ENCODE data around the gene TECR.

DNA sequence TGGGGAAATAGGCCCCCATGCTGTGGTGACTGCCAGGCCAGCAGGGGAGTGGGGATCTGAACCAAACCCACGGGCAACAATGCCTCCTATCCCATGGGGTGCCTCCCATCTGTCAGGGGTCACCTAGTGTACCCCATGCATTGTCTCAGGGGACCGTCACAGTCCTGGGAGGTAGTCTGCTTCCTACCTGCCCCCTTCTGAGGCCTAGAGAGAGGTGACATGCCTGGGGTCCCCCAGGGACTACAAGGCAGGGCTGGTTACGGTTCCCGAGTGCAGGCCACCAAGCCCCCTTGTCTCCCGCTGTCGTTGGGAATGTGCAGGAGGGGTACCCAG, 31.3 kb downstream of the TECR start:
- TF ChIP-seq ZNF350 (CRISPR knock-in tag; IDR thresholded peaks at IDR 0.05; ENCODE audit: borderline replicate concordance, low read depth) (no peak), KDM1A (CRISPR knock-in tag; IDR thresholded peaks at IDR 0.05) (no peak), SOX6 (IDR thresholded peaks at IDR 0.05) (no peak), SOX6 (CRISPR knock-in tag; IDR thresholded peaks at IDR 0.05) (no peak), REPIN1 (CRISPR knock-in tag; IDR thresholded peaks at IDR 0.05; ENCODE audit: borderline replicate concordance, low read depth) (no peak), ZNF441 (CRISPR knock-in tag; IDR thresholded peaks at IDR 0.05; ENCODE audit: borderline replicate concordance) (no peak), NPAS2 (CRISPR knock-in tag; IDR thresholded peaks at IDR 0.05; ENCODE audit: borderline replicate concordance) (no peak), ZNF136 (CRISPR knock-in tag; IDR thresholded peaks at IDR 0.05; ENCODE audit: low read depth) (no peak)
